ENCODE measurements around the gene ASPG.

Gene ASPG

DNA sequence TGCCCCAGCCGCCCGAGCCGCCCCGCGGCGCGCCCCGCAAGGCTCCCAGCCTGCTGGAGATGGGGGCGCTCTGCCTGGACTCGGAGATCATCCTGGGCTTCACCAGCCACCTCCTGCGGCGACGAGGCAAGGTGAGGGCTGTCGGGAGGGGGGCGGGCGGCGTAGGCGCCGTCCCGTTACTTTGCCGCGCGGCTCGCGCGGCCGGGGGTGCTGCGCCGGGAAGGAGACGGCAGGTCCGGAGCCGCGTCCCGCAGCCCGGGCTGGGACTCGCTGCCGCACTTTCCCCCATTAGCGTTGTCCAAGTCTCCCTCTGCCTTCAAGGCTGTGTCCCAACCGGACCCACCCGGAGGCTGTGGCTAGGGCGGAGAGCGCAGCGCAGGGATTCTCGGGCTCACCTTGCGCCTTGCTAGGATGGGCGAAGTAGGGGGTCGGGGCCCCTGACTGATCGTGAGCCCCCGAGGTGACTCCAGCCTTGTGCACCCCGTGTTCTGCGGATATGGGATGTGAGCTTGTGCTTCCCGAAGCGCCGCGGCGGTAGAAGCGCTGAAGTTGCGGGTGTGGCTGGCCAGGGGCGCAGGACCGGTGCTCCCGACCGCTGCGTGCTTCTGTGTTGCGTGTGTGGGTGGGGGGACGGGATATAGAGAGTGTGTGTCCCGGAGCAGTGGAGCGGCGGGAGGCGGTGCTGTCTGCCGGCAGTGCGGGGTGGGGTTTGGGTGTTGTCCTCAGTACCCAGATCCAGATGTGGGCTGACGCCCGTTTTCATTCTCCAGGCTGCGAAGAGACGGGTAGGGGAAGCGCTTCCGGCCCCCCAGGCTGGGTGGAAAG, 51.2 kb downstream of the ASPG start:
- DNase-seq (ENCODE audit: low read depth) = no peak

DNA sequence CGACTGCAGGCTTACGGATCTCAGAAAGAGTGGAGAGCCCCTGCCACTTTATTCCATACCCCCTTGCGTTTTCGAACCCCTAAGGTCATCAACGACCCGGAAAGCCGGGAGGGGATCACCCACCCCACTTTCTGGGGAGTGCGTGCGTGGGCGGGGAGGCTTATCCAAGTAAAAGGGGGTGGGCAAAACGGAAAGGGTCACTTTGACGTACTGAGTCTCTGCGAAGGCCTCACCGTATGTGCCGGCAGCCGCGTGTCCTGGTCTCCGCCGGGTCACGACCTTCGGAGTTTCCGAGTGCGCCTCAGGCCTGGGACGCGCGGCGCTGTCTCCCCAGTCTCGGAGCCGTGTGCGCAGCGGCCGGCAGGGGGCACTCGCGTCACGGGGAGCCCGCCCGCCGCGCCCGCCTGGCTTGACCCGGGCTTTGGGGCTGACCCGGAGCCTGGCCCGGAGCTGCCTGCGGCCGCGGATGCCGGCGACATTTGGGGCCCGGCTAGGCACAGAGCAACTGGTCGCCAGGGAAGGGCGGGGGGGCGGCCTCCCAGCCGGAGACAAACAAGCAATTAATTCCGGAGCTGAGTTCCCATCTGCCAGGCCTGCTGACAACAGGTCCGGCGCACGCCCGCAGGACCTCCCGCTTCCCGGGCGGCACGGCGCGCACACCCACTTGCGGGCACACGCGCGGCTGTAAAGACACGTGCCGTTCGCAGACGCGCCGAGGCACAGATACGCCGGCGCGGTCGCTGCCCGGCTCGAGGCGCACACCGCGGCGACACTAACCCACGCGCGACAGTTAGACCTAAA, 52.0 kb downstream of the ASPG start:
- peak; percentile 43 for DNase-seq (ENCODE audit: low read depth)

DNA sequence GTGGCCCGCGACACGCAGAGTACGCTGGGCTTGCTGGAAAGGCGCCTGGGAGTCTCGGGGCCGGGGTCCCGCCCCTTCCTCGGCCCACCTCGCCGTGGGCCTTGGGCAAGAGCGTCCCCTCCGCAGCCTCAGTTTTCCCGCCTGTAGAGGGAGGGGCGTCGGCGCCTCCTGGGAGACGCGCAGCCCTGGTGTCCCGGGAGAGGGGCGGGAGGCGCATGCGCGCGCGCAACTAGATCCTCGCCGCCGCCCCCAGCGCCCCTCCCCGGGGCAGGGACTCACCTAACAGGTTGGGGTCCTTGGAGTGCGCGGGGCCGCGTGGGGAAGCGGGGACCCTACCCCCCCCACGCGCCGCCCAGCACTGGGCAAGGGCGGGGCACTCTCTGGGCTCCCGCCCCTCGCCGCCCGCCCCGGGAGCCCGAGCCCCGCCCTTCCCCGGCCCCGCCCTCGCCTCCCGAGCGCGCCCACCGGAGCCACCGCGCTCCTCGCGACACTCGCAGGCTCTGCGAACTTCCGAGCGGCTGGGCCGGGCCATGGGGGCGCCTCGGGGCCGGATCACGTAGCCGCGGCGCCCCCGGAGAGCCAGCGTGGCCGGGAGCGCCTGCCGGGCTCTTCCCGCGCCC, 52.7 kb downstream of the ASPG start, which contains the start of gene KIF26A:
TSS of gene KIF26A (plus strand) at position 490 of the 620 bp plus-strand sequence. CDS start 136 bp downstream, outside the sequence.
- DNase-seq (ENCODE audit: low read depth) = peak; percentile 18

DNA sequence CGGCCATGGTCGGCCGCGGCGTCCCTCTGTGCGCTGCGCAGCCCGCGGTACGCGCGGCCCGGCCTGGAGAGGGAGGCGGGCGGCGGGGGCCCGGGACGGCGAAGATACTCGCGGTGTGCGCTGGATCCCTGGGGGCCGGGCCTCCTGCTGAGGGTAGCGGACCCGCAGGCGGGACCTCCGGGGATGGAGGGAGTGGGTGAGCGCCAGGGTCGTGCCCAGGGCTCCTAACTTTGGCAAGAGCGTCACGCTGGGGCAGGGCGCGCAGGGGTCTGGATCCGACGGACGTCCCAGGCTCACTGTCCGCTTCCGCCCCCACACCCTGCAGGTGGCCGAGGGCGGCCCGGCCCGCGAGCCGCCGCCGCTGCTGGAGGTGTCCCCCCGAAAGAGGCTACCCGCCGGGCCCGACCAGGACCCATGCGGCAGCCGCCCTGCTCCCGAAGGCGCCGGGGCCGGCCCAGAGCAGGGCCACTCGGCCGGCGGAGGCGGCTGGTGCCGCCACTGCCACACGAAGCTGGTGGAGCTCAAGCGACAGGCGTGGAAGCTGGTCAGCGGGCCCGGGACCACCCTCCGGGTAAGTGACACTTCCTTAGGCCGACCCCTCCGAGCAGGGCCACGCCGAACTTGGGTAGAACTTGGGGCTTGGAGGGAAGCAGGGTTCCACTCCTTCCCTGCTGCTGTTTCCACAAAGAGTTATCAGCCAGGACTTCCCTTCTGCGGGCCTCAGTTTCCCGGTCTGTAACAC, 53.4 kb downstream of the ASPG start:
- no peak for DNase-seq (ENCODE audit: low read depth)

DNA sequence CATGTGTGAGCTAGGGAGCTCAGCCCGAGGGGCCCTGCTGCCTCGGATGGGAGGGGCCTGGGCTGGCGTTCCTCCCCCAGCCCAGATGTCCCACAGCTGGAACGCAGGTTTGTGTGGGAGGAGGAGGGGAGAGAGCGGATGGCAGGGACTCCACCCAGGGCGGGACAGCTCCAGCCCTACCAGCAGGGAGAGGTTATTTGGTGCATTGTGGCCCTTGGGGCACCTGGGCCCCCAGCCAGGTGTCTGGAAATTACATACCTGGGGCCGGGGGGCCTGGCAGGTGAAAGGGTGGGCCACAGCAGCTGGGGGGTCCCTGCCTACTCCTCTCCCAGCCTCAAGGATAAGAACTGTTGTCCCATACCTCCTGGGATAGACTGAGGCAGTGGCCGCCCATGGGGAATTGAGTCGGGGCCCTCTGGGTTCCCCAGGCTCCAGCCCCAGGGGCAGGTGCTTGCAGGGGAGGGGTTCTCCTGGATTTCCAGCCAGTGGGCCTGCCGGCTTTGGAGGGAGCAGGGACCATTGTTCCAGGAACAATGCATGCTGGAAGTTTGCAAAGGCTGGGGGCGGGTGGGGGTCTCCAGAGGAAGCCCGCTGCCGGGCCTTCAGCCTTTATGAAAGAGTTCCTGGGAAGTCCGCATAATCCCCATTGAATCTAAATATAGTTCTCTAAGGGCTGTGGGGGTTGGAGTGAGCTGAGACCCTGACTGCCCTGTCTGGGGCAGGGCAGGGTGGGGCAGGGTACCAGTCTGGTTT, 54.1 kb downstream of the ASPG start:
- no peak for DNase-seq (ENCODE audit: low read depth)

DNA sequence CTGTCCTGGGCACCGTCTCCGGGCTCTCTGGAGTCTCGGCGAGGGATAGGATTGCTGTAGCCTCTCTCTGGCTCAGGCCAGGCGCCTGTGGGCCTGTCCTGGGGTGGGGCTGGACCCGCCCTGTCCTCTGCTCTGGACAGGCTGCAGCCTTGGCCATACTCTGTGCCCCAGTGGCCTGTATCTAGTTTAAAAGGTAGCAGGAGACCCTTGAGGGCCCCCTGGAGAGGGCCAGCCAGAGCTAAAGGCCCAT, 54.6 kb downstream of the ASPG start:
- no peak for DNase-seq (ENCODE audit: low read depth)

DNA sequence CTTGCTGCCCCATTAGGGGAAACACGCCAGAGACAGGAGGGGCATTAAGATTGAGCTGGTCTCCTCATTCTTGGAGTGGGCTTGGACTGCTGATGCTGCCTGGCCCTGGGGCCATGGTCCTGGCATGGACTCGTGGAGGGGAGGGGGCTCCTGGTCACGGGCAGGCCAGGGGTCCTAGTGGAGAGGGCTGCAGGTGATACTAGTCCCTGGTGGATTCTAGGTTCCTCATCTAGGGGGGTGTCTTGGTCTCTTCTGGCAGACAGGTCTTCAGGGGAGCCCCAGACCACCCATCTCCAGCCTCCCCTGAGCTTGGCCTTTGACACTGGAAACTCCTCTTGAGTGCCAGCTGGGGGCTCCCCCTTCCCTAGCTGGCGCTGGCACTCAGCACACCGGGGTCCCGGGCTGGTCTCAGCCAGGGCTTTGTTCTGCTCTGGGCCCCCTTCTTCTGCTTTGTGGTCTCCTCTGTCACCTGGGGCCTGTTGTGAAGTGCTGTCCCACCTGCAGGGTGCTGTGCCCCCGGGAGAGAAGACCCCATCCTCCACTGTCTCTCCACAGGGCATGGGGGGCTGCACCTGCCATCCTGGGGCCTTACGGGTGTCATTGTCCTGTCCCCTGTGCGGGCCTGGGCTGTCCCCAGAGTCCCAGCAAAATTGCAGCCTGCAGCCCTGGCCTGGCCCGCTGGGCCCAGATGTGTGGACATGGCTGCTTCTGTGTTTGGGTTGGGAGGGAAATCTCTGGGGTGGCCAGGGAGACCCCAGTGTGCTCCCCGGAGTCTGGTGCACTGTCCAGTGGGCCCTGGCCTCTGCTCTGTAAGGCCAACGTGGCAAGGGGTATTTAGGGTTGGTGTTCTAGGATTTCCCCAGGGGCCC, 55.2 kb downstream of the ASPG start:
- DNase-seq (ENCODE audit: low read depth) = no peak

DNA sequence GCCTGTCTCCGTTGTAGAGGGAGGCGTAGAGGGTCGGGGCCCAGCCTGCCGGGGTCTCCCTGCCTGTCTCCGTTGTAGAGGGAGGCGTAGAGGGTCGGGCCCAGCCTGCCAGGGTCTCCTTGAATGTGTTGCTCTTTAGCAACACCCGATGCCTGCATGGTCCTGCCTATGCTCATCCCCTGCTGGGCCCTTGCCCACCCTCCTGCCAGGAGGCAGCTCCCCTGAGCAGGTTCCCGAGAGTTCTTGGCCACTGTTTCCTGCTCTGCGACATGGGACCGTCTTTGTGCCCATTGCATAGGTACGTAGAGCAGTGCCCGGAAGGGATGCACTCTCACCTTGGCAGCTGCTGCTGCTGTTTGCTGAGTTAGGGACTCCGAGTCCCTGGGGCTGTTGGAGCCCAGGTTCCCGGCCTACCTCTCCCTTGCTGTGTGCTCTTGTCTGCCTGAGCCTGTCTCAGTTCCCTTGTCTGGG, 56.2 kb downstream of the ASPG start:
- no peak for DNase-seq (ENCODE audit: low read depth)

DNA sequence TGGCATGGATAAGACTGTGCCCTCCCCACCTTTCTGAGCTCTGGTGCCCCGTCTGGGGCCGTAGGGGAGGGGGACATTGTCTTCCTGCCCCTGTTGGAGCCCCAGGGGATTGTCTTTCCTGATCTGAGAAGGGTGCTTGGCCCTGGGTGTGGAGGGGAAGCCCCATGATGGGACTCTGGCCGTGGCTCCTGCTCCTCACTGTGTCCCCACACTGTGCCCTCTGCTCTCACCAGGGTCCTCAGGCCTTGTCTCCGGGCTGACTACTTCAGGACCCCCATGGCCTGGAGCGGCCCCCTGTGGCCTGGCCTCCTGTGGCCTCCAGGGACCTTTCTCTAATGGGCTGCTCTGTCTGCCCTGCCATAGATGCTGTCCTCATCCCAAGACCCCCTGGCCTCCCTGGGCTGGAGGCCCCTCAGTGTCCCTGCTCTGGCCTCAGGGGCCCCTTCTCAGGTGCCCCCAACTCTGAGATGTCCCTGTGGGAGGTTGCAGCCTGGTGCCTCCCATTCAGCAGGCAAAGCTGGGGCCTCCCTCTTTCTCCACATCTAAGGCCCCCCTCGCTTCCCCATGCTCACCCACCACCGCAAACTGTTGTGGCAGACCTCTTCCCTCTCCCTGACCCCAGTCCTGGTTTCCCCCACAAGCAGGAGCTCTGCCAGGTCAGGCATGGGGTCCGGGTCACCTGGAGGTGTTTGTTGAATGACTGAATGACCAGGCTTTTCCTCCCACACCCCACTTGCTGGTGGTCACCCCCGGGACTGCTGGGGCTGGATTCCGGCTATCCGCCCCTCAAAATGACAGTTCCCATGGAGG, 56.8 kb downstream of the ASPG start:
- no peak for DNase-seq (ENCODE audit: low read depth)

DNA sequence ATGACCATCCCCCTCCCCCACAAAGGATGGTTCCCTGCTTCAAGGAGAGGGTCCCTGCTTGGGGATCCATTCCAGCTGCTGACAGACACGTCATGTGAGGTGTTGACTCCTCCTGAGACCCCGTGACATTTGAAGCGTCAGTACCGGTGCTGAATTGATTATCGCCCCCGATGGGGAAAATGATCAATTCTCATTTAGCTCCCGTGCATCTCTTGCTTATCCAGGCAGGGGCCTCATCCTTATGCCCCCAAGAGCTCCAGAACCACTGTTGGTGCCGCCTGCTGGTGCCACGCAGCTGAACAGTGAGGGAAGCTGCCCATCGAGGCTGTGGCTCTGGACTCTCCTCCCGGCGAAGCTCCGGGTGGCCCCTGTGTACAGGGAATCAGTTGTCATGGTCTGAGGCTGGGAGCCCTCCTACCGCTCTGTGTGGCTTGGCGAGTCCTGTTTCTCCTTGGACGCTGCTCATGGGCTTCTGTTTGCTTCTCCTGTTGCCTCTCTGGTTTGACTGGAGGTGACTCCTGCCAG, 57.5 kb downstream of the ASPG start:
- no peak for DNase-seq (ENCODE audit: low read depth)

DNA sequence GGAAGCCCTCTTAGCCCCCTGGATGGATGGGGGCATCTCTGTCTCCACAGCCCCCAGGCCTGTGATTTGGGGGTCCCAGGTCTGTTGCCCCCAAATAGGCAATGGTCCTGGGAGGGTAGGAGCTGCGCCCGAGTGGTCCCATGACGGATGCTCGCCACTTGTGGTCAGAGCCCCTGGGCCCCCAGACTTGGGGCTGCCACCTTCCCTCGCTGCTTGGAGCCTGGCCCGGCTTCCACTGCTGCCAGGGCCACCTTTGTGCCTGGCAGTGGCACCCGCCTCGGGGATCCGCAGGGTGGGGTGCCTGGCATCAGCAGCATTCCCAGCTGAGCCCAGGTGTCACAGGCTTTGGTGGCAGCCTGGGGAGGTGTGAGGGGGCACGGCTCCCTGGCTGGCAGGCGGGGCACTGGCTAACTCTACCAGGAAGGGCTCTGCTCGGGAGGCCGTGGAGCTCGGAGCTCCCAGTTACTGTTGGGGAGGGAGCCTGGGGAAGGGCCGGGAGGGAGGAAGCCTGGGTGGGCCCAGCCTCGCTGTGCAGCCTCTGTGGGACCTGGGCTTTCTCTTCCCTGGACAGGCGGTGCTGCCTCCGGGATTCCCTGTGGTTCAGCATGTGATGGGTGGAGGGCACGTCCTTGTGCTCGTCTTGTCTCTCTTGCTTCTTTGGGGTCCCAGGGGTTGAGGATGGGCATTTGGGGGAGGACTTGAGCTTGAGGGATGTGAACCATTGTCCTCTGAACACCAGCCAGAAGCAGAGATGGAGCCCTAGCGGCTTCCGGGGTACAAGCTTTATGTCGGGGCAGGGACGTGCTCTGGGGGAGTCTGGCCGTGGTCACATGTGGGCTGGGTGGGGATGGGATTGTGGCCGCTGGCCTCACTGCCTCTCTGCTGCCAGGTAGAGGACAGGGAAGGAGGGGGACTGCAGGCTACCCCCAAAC, 58.3 kb downstream of the ASPG start:
- DNase-seq (ENCODE audit: low read depth) = no peak

DNA sequence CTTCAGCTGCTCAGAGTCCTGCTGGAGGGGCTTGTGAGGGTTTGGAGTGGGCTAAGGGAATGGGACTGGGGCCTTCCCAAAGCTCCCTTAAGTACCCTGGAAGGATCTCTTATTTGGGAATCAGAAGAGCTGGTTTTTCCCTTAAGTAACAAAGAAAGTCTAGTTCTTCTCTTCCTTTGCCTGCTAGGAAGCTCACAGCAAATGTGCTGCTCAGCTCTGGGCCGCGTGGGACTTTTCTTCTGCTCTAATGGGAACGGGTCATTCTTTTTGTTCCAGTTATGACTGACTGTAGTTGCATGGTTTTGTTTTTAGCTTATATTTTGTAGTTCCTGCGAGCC, 58.9 kb downstream of the ASPG start:
- DNase-seq (ENCODE audit: low read depth) = no peak

DNA sequence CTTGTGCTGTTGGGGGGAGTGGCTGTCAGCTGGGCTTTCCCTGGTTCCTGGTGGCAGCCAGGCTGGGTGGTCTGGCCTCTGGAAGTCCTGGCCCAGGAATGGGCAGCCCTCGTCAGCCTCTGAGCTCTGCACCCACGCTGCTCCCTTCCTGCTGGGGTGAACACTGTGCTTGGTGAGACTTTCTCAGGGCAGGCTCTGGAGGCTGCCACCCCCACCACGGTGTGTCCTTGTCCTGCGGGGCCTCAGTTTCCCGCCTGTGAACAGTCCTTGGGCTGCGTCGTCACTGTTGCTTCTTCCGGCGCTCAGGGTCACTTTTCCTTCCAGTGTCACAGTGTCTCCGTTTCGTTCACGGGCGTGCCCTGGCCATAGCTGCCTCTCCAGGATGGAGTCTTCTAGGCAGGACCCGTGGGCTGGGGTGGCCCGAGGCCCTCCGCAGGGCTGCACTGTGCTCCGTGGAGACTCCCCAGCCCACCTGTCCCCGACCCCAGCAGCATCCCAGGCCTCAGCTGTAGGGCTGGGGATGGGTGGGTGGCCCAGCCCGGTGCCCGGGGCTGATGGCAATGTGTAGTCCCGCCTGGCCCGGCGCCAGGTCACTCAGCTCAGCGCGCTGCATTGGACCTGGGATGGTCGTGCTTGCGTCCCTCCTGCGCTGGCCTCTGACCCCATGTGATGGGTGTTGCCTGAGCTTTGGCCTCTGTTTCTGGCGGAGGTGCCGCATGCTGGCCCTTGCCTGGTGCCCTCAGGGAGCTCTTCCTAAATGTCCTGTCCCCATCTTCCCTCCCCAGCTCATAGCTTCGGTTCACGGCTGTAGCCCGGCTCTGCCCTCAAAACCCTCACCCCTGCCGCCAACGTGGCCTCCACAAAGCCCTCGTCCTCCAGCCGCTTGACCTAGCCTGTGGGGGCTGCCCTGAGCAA, 59.7 kb downstream of the ASPG start:
- DNase-seq (ENCODE audit: low read depth) = no peak

DNA sequence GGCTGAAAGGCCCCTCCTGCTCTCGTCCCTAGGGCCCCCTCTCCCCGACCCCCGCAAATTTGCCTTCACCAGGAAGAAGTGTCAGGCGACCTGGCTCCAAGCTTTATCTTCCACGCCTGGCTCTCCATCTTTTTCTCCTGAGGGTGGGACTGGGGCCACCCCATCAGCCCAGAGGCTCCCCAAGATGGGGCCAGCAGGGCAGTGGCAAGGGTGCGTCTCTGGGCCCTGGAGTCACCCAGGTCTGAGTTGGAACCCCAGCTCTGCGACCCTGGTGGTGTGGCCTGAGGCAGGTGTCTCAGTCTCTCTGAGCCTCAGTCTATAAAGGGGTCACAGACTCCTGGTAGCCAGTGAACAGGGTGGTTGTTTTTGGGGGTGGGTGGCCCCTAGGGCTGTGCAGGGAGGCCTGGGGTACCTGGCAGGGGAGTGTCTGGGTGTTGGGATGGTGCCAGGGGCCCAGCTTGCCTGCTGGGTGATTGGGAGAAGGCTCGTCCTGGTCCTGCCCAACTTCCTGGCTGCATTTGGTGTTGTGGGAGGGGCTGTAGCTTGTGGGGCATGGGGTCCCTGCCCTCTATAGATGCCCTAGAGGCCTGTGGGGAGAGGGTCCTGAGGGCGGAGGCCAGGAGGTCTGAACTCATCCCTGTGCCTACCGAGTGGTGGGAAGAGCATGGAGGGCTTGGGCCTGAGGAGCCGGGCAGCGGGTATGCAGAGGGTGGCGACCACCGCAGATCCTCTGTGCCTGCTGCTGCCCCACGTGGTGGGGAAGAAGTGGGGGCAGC, 60.5 kb downstream of the ASPG start:
- no peak for DNase-seq (ENCODE audit: low read depth)

DNA sequence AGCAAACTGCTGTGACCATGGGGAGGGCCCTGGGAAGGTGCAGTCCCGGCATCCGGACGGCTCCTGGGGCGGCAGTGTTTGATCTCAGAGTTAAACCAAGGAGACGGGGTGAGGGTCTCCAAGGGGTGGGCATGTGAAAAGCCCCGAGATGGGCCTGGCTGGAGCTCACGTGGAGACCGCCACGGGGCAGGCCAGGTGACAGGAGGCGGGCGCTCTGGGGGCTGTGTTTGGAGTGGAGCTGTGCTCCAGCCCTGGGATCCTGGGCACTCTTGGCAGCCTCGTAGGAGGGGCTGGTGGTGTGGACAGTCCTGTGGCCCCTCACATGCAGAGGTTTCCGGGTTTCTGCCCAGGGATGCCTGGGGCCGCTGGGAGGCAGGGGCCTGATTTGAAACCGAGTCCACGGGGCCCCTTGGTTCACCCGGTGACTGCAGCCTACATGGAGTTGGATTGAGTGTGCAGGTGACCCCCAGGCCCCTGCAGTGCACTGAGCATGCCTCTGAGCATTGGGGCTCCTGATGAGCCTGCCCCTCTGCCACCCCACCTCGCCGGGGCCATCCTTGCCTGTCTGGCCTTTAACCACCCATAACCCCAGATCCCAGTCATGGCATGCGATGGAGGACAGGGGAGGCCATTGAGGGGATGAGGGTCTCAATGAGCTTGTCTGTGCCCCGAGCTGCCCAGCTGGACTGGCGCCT, 61.3 kb downstream of the ASPG start:
- no peak for DNase-seq (ENCODE audit: low read depth)

Measured in stimulated activated CD8-positive, alpha-beta memory T cell treated with anti-CD3 and anti-CD28 coated beads, Interleukin-7, amount 100 ng/mL, for 24 hours (primary cell).